NCI-H128 (cell line): ENCODE results near the gene HHATL.

Experiments used
- DNase-seq: peaks from one replicate; lab custom pipeline; 2025; ENCODE audit not compliant: unreplicated experiment; lab: John Stamatoyannopoulos, UW

Gene HHATL

GRCh38 chr3:42699511-42699971 is 3.1 kb downstream of the HHATL start:
- no peak for DNase-seq

- no peak for DNase-seq
These were observed 3.7 kb downstream of the HHATL start for GRCh38 chr3:42698911-42699230.

GRCh38 chr3:42698216-42698910 is 4.2 kb downstream of the HHATL start:
- no peak for DNase-seq

DNA sequence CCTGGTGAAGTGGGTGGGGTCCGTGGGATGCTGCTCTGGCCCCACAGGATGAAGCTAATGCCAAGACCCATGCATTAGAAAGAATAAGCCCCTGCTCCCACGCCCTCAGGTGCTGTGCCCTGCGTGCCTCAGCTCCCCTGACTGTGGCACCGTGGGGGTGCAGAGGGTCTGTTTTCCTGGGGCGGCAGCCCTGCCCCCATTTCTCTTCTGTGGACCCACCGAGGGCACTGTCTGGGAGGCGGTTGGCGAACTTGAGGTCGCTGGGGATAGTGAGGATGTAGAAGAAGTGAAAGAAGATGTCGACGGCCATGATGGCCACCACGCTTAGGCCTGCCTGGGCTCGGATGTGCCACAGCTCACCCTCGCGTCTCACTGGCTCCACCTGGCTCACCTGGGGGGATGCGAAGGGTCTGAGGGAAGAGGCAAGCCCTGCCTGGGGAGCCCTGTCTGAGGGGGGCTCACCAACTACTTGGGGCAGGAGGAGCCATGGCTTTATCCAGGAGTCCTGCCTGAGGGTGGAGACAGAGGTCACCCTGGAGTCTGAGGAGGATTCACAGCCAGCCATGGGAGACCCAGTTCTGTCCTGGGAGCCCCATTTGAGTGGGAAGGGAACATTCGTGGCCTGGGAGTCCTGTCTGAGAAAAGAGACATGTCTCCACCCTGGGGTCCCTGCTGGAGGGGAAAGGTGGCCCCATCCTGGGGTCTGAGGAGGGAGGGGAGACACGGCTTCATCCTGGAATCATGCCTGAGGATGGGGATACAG is 5.1 kb downstream of the HHATL start:
- no peak for DNase-seq

GRCh38 chr3:42696356-42697288 is 6.0 kb downstream of the HHATL start:
- DNase-seq, result no peak

DNA sequence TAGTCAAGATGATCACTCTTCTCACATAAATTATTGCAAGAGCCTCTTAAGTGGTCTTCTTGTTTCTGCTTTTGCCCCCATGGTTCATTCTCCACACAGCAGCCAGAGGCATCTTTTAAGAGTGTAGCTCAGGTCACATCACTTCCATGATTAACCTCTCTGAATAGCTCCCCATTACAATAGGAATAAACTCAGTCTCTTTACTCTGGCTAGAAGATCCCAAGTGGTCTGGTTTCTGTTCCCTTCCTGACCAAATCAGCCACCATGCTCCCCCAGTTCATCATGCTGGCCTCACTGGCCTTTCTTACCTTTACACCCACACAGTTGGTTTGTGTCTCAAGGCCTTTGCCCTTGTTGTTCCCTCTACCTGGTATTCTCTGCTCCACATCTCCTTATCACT is 8.2 kb downstream of the HHATL start:
- DNase-seq, result no peak

- no peak for DNase-seq
These were observed 9.1 kb downstream of the HHATL start for GRCh38 chr3:42693530-42693930.

GRCh38 chr3:42692667-42693529 is 9.7 kb downstream of the HHATL start:
- DNase-seq, result no peak

DNA sequence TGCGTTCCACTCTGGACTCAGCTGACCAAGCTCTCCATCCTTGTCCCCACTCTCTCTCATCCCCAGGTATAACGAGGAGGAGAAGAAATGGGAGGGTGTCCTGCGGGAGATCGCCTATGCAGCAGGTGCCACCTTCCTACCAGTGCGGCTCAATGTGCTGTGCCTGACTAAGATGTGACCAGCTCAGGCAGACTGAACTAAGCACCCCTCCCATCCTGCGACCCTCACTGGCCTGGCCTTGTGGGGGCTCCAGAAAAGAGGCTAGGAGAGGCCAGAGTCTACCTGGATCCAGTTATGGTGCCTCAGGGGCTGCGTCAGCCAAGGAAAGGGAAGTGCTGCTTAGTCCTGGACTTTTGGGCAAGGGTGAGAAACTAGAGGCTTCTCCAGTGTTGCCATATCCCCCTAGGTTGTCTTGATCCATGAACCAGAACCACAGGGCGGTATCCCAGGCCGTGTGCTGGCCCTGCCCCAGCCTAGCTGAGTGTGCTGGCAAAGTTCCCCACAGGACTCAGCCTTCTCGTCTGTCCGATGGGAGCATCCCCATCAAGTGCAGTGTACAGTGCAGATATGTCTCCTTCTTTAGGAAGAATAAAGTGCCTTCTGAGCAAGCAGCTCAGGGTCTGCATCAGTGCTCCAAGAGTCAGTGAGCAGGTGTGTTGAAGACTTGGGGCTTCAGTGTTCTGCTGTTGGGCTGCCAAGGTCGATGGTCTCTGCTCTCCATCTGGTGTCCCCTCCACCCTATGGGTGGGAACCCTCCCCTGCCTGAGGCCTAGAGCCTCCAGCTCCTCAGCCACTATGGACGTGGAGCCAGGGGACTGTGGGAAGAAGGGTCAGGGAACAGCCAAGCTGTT is 10.6 kb downstream of the HHATL start:
- no peak for DNase-seq

GRCh38 chr3:42690766-42691680 is 11.6 kb downstream of the HHATL start:
- DNase-seq, result no peak

- no peak for DNase-seq
These were observed 12.4 kb downstream of the HHATL start for GRCh38 chr3:42690191-42690590.

DNA sequence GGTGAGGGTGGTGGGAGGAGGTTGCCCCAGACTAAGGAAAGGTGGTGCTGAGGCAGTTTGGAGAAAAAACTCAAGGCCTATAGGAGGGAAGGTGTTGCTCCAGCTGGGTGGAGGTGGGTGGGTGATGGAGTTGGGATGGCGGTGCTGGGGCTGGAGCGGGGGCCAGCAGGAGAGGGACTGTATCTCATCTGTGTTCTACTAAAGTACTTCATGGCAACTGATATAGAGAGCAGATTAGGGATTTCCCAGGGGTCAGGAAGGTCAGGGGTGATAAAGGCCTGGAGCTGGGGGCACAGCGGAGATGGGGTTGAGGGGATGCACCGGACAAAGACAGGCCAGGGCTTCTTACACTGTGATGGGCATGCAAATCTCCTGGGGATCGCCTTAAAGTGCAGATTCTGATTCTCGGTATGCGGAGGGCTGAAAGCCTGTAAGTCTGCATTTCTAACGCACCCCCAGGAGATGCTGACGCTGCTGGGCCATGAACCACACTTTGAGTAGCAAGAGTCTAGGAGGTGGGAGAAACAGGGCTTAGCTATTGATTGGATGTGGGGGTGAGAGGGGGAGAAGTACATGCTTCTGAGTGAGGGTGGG is 13.1 kb downstream of the HHATL start:
- DNase-seq, result no peak

DNA sequence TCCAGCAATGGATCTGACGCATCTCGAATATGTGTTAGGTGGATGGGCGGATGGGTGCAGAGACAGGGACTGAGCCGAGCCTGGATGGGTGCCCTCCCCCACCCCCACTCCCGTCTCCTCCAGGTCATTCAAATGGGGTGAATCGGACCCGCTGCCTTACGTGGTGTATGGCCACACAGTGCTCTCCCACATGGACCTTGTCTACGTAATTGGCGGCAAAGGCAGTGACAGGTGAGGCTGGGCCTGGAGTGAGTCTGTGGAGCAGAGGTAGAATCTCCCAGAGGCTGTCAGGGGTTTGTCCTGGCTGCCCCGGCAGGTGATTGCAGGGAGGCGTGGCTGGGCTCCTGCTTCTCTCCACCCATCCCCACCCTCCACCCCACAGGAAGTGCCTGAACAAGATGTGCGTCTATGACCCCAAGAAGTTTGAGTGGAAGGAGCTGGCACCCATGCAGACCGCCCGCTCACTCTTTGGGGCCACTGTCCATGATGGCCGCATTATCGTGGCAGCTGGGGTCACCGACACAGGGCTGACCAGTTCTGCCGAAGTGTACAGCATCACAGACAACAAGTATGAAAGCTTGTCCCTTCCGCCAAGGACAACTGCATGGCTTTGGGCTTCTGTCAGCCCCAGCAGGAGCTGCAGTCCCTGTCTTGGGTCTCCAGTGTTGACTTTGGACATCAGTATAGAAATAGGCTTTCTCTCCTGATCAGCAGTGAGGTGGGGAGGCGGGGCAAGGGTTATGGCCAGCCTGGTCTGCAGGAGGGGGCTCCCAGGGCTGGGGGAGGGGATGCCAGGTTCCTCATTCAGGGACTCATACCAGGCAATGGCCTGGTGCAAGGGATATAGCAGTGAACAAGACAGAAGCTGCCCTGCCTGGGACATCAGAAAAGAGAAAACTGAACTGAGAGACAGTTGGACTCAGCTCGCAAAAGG is 13.8 kb downstream of the HHATL start:
- no peak for DNase-seq

GRCh38 chr3:42688016-42688415 is 14.6 kb downstream of the HHATL start:
- DNase-seq, result no peak

GRCh38 chr3:42686832-42687650 is 15.6 kb downstream of the HHATL start:
- no peak for DNase-seq
